Muscle layer of colon (tissue), 2 donors: Measurements from ENCODE around the gene PRKAG2.
"Not testable (repeated sequence)": the region's sequence is repeated elsewhere in the genome, so short reads cannot be mapped to it uniquely, and the experiment has no call there.

Experiments used
- H3K27ac ChIP-seq: one replicate; pipeline ENCODE4 v1.7.0; 2013; ENCODE audit warnings: low read depth, mild to moderate bottlenecking, low read length, moderate library complexity
- H3K27me3 ChIP-seq, 2 donors: one replicate each; pipeline ENCODE4 v1.7.0; 2013; ENCODE audit warnings: low read length in 2 of 2, mild to moderate bottlenecking in 2 of 2; ENCODE audit not compliant: insufficient read depth in 2 of 2, control insufficient read depth in 1 of 2
- H3K36me3 ChIP-seq: one replicate; pipeline ENCODE4 v1.7.0; 2013; ENCODE audit warnings: mild to moderate bottlenecking, low read length; ENCODE audit not compliant: insufficient read depth
- H3K4me1 ChIP-seq: one replicate; pipeline ENCODE4 v1.7.0; 2013; ENCODE audit warnings: mild to moderate bottlenecking, low read length; ENCODE audit not compliant: insufficient read depth
- H3K4me3 ChIP-seq, 2 donors: one replicate each; pipeline ENCODE4 v1.7.0; 2013; ENCODE audit warnings: low read length in 2 of 2, low read depth in 1 of 2, mild to moderate bottlenecking in 1 of 2, moderate library complexity in 1 of 2
- H3K9ac ChIP-seq: one replicate; pipeline ENCODE4 v1.7.0; 2013; ENCODE audit warnings: low read length
- H3K9me3 ChIP-seq: one replicate; pipeline ENCODE4 v1.7.0; 2013; ENCODE audit warnings: mild to moderate bottlenecking, low read length
- donor health status: abdominal sarcoma.
- donor health status: Adenocarcinoma of cecum.

PRKAG2 gene

DNA sequence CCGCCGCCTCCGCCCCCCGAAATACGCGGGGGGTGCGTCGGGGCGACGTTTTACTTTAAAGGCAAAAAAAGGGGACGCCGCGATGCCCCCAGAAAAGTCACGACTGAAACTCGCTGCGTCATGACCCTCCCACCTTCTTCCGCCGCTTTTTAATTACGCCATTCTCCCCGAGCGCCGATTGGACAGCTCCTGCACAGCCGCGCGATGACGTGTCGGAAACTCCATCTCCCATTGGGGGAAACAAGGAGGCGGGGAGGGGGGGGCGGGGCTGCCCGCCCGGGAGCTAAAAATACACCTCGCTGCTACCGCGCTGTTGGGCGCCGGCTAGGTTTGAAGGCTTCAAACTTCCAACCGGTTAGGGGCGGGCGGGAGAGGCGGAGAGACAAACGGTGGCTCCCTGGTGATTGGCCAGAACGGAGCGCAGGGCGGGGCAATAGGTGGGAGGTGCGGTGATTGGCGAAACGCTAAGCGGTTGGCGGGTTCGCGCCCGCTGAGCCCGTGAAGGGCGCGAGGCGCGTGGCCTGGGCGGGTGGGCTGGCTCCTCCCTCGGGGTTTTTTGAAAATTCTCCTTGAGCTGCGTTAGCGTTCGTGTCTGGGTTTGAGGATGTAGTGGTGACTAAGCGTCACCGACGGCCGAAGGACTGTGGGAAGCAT lies 357.0 kb downstream of the PRKAG2 start, which contains the start of gene RHEB:
Gene RHEB (minus strand): TSS at position 131 of the 654 bp plus-strand sequence. CDS start 384 bp downstream, outside the sequence.
- peak within 1 kb of the TSS; percentile 86 for H3K27ac ChIP-seq
- no peaks in the 10 kb centered on the region for H3K36me3 ChIP-seq
- peak within 1 kb of the TSS; percentile 96 for H3K9ac ChIP-seq
- no peaks in the 10 kb centered on the region for H3K27me3 ChIP-seq
- peaks cover 31% of the 10 kb centered on the region for H3K4me1 ChIP-seq
- peak within 1 kb of the TSS; percentile 82 to 87 for H3K4me3 ChIP-seq
- H3K9me3 ChIP-seq: no peaks in the 10 kb centered on the region

DNA sequence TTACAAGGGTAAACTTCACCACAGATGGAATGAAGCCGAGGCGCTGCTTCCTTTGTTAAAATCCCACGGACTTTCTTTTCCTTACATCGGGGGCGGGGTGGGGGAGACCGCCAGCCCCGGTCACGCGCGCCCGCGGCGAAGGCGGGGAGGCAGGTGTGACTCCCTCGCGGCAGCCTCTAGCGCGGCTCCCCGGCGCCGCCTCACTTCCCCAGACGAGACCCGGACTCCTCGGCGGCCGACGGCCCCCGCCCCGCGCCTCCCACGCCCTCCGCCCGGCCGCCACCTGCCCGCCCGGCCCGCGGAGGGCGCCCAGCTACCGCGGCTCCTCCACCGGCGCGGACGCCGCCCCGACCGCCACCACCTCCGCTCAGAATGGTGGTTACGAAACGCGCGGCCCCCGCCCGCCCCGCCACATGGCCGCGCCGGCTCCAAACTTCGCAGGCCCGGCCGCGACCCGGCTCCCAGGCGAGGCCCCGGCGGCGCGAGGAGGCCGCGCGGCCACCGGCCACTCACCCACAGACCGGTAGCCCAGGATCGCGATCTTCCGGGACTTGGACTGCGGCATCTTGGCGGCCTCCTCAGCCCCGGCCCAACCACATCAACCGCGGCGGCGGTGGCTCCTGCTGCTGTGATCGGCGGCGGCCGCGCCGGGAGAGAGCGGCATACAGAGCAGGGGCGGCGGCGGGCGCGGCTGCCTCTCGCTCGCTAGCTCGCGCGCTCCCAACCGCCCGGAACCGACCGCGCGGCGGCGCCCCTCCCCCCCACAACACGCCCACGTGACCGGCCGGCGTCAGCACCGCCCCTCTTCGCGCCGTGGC lies 357.8 kb downstream of the PRKAG2 start:
- H3K27me3 ChIP-seq, H3K36me3 ChIP-seq, H3K9me3 ChIP-seq: not testable (repeated sequence)
- H3K9ac ChIP-seq: peak overlapping the region; percentile 96
- peak overlapping the region; percentile 82 to 87 for H3K4me3 ChIP-seq
- H3K4me1 ChIP-seq: peaks cover 34% of the 10 kb centered on the region
- peak overlapping the region; percentile 80 for H3K27ac ChIP-seq

DNA sequence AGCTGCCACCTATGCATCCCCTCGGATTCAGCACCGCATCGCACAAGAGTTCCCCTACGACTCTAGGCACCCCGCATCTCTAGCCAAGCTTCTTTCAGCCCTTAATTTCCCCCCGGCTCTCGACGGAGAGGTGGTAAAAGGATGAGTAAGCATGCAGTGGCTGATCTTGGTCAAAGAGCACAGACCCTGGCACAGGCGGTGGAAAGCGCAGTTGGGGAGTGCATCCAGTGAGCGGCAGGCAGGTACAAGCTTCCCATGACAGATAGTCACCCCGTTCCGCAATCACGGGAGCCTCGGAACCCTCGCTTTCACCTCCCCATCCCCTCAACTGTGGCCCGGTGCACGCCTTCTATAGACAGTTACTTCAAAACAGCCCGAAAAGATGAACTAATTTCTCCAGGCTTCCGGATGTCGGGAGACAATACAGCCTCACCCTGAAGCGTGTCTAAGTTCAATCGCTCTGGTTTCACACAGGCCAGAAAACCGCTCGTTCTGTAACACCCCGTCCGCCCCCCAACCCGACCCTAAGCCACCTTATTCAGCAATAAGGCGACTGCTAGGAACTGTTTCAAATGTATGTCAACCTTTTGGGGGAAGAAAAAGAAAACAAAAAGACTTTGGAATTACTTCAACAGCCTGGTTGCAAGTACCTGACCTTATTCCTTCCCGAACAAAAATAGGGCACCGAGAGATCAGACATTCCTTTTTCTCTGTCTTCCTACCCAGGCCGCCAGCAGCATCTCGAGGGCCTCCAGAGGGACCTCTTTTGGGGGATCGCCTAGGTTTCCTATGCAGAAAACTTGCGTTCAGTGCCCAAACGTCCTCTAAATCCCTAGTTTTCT lies 358.6 kb downstream of the PRKAG2 start:
- peaks cover 39% of the 10 kb centered on the region for H3K4me1 ChIP-seq

DNA sequence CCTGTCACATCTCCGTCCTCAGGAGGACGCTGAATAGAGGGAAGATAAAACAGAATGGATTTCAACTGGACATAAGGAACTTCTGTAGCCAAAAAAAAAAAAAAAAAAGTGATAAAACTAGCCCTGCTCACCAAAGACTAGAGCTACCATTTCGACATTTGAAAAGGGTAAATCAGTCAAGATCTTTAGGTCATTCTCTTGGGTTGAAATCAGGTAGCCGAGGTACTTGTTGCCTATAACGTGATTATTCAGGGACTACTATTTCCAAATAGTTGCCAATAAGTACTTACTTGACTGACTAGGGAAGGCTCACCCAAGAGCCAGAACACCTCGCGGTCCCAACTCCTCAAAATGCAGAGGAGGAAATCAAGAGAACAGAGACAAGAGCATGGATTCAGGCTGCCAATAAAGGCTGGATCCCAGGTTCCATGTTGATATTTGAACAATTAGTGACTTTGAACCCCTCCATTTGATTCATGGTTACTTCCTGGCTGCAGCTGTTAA lies 359.3 kb downstream of the PRKAG2 start:
- Histone ChIP-seq H3K4me1 (peaks cover 45% of the 10 kb centered on the region), H3K27me3 (no peaks in the 10 kb centered on the region), H3K27ac (peak overlapping the region; percentile 80), H3K4me3 (peak overlapping the region; percentile 82 to 87), H3K36me3 (no peaks in the 10 kb centered on the region), H3K9me3 (no peaks in the 10 kb centered on the region), H3K9ac (peak overlapping the region; percentile 96)

More for the DNA sequence above, 358.6 kb downstream of the PRKAG2 start:
- no peaks in the 10 kb centered on the region for H3K27me3 ChIP-seq
- H3K9me3 ChIP-seq: no peaks in the 10 kb centered on the region
- no peaks in the 10 kb centered on the region for H3K36me3 ChIP-seq
- peak overlapping the region; percentile 96 for H3K9ac ChIP-seq
- peak overlapping the region; percentile 80 for H3K27ac ChIP-seq
- H3K4me3 ChIP-seq: peak overlapping the region; percentile 82 to 87

DNA sequence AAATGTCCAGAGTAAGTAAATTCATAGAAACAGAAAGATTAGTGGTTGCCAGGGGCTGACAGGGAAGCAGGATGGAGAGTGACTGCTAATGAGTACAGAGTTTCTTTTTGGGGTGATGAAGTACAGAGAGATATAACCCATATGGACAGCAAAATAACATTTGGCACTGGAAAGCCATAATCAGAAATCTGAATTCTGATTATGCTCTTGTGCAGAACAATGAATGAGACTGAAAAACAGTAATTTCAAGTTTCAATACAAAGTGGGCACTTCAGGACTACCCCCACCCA lies 361.7 kb downstream of the PRKAG2 start:
- Histone ChIP-seq H3K36me3 (no peaks in the 10 kb centered on the region), H3K4me1 (peaks cover 55% of the 10 kb centered on the region), H3K9ac (no peak overlapping the region), H3K27ac (no peak overlapping the region), H3K9me3 (no peaks in the 10 kb centered on the region), H3K4me3 (no peak overlapping the region), H3K27me3 (no peaks in the 10 kb centered on the region)

DNA sequence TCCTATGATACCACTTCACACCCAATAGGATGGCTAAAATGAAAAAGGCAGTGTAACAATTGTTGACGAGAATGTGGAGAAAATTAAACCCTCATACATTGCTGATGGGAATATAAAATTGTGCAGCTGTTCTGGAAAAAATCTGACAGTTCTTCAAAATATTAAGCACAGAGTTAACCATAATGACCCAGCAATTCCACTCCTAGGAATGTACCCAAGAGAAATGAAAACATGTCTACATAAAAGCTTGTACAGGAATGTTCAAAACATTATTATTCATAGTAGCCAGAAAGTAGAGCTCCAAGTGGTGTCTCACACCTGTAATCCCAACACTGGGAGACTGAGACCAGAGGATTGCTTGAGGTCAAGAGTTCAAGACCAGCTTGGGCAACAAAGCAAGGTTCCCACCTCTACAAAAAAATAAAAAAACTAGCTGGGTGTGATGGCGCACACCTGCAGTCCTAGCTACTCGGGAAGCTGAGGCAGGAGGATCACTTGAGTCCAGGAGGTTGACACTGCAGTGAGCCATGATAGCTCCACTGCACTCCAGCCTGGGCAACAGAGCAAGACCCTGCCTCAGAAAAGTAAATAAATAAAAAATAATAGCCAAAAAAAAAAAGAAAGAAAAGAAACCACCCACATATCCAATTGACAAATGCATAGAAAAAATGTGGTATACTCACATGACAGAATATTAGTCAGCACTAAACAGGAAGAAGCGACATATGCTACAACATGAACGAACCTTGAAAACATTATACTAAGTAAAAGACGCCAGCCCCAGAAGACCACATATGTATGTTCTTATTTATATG lies 362.2 kb downstream of the PRKAG2 start:
- no peaks in the 10 kb centered on the region for H3K36me3 ChIP-seq
- H3K4me1 ChIP-seq: peaks cover 61% of the 10 kb centered on the region
- no peaks in the 10 kb centered on the region for H3K9me3 ChIP-seq
- H3K4me3 ChIP-seq: no peak overlapping the region
- no peak overlapping the region for H3K9ac ChIP-seq
- H3K27me3 ChIP-seq: no peaks in the 10 kb centered on the region
- no peak overlapping the region for H3K27ac ChIP-seq

DNA sequence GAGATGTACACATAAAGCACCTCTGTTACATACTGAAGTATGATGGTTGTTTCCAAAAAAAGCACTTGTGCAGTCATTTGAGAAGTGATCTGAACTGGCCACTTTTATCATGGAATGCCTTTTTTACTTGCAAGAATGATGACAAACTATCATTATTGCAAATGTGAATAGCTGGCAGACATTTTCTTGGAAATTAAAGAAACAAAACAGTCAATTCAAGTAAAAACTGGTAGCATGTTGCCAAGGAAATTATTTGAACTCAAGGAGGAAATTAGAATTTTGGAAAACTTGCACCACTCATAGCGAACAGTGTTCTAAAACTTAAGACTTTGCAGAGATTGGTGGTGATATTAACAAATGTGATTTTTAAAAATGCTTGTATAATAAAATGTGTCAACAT lies 363.8 kb downstream of the PRKAG2 start:
- Histone ChIP-seq H3K4me3 (no peak overlapping the region), H3K36me3 (no peaks in the 10 kb centered on the region), H3K27me3 (no peaks in the 10 kb centered on the region), H3K4me1 (peaks cover 74% of the 10 kb centered on the region), H3K27ac (no peak overlapping the region), H3K9ac (no peak overlapping the region), H3K9me3 (no peaks in the 10 kb centered on the region)

DNA sequence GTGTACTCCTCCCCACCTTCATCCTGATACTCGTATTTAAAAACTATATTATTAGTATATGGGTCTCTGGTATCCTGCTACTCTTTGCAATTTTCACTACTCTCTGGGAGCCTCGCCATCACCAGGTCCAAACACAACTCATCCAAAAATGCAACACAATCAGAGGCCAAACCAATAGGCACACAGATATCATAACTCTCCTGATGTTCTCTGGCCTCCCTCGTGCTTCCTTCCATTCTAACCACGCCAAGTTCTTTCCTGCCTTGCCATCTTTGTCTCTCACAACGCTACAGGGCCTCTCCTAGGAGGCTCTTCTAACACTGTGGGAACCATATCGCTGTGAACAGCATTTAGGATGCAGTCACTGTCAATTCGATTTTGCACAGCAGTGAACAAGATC lies 364.6 kb downstream of the PRKAG2 start:
- Histone ChIP-seq H3K27ac (no peak overlapping the region), H3K9ac (no peak overlapping the region), H3K27me3 (no peaks in the 10 kb centered on the region), H3K36me3 (no peaks in the 10 kb centered on the region), H3K9me3 (no peaks in the 10 kb centered on the region), H3K4me1 (peaks cover 74% of the 10 kb centered on the region), H3K4me3 (no peak overlapping the region)

DNA sequence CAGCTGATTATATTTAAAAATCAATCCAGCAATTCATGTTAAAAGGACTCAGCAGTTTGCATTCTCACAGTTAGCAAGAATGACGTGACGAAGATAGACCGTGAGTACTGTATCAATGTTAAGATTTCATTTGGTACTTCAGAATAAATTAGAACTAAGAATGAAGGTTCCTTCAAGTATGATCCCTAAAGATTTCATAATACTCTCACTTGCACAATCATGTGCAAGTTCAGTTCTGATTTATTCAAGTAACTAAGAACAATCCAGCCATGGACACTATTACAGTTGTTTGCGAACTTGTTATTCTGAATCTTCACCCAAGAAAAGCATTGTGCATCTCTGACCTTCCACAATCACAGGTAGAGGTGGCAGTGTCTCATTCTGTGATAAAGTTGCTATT lies 365.0 kb downstream of the PRKAG2 start:
- no peaks in the 10 kb centered on the region for H3K27me3 ChIP-seq
- no peak overlapping the region for H3K4me3 ChIP-seq
- H3K27ac ChIP-seq: no peak overlapping the region
- no peaks in the 10 kb centered on the region for H3K9me3 ChIP-seq
- peaks cover 74% of the 10 kb centered on the region for H3K4me1 ChIP-seq
- H3K36me3 ChIP-seq: no peaks in the 10 kb centered on the region
- no peak overlapping the region for H3K9ac ChIP-seq

DNA sequence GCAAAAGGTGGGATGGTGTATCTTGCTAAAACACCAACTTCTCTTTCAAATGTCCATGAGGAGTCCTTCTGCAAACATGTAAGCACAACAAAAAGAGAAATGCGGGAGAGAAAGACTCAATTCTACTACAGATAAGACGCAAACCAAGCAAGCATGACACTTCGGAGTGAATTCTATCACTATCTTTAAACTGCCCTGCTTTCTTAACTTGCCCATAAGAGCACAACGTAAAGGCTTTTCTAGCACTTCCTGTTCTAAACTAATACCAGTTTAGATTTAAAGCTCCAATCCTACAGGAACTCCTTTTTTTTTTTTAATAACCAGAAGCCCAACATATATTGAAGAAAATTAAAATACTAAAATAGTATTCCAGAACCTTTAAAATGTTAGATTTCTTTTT lies 365.6 kb downstream of the PRKAG2 start:
- Histone ChIP-seq H3K27ac (no peak overlapping the region), H3K4me1 (peaks cover 73% of the 10 kb centered on the region)

More for the DNA sequence above, 365.6 kb downstream of the PRKAG2 start:
- Histone ChIP-seq H3K27me3 (no peaks in the 10 kb centered on the region), H3K4me3 (no peak overlapping the region), H3K9me3 (no peaks in the 10 kb centered on the region), H3K36me3 (no peaks in the 10 kb centered on the region), H3K9ac (no peak overlapping the region)
